Umbilical cord (tissue), 2 donors: ENCODE data around the gene IPO8. TPM values are rescaled to one million over a fixed set of nuclear protein-coding genes. Genes with fewer than 3 reads are reported as not detected.

Experiments used
- DNase-seq: peaks from one replicate; pipeline ENCODE4 v3.0.0-alpha.2; 2015; ENCODE audit warnings: low spot score
- total RNA-seq: library from RNA; depleted of rRNA; stranded (reverse); fragments of >200 nt; gene quantifications from one replicate; pipeline ENCODE4 v1.2.3, GENCODE V29; 2014; ENCODE audit warnings: low replicate concordance; ENCODE audit not compliant: insufficient read depth

IPO8 gene
- 38.8 TPM for total RNA-seq

DNA sequence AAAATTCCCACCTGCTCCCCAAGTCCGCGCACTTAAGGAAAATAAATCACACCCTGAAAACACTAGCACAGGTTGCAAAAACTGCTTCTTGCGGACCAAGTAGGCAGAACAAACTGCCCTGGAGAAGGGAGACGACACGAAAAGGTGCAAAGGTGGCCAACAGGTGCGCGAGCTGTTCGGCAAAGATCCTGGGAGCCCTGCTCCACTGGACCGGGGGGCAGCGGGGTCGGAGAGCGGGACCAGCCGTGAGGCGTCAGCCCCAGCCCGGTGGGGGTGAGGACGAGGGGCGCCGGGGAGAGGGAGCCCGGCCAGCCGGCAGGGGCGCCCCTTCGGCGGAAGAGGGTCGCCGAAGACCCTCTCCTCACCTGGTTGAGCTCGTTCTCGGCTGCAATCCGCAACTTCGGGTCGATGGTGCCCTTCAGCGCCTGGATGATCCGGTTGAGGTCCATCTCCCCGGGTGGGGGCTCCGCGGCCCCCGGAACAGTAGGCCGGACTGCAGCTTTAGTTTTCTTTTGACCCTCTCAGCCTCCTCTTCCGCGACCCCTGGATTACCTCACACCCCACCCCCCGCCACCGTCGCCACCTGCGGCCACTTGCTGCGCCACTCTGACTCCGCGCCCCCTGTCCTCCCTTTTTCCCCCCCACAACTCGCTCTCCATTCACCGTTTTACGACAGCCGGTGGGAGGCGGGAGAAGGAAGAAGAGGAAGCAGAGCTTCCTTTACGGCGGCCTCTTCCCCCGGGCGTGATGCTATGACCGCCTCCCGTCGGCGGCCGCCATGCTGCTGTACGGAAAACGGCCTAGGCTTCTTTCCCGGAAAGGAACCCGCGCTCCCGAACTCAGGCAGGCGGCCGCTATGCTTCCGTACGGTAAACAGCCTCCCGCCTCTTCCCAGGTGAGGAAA is at the start of gene IPO8:
IPO8 (minus strand) TSS at position 671 of the 904 bp plus-strand sequence; CDS start at position 449, 222 bp downstream.
- peak; percentile 97 for DNase-seq

DNA sequence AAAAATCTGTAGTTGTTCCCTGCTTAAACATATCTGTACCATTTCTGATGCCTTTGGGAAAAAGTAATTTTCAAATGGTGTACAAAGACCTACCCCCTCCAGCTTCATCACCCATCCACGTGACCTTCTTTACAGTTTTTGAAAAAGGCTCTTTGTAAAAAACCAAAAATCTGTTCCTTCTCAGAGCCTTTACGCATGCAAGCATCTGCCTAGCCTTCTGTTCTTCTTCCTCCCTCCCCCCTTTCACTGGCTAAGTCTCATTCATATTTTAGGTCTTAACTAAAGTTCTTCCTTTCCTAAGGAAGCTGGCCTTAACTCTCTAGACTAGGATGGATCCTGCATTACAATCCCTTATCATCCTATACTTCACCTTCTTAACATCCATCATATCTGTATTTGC is 48.7 kb upstream of the IPO8 start:
- no peak for DNase-seq

DNA sequence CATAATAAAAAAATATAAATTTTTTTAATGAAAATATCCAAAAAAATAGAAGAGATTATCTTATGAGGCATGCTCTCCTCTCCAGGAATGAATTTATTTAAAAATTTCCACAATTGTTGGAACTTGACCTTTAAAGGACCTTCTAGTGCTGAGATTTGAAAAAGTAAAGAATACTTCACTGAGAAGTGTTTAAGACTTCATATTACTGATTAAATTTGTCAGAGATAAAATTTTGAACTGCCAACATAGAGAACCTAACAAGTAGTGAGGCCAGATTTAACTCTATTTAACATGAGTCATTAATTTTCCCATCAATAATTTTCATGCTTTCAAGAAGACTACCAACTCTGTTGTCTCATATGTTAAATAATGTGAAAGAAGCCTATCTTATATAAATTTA is 44.6 kb upstream of the IPO8 start:
- no peak for DNase-seq

DNA sequence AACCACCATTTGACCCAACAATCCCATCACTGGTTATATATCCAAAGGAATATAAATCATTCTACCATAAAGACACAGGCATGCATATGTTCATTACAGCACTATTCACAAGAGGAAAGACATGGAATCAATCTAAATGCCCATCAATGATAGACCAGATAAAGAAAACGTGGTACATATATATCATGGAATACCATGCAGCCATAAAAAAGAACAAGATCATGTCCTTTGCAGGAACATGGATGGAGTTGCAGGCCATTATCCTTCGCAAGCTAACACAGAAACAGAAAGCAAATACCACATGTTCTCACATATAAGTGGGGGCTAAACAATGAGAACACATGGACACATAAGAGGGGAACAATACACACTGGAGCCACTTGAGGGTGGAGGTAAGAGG is 43.4 kb upstream of the IPO8 start:
- DNase-seq: no peak

DNA sequence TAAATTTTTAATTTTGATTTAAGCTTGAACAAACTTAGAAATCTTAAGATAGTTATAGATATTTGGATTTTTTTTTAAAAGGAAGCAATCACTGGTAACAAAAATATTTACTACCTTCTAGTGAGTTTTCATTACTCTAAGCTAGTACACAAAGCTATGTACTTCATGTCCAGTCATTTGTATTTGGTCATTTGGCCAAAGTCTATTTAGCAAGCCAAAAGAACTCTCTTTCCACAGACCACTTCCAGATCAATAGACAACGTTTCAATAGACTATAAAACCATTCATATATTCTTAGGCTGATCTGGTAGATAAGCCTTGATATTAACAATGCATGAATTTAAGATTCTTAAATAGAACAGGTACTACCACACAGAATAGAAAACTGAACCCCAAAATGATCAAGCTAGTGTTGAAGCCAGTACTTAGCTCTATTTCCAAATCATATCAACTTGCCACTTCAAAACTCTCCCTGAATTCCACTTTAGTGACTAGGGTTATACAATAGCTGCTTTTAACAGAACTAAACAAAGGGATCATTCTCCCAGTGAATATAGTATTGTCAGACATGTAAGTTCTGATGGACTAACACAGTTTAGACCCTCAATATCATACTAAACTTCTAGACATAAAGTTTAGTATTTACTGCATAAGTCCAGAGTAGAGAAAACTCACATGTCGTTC is 37.4 kb upstream of the IPO8 start:
- DNase-seq: no peak

DNA sequence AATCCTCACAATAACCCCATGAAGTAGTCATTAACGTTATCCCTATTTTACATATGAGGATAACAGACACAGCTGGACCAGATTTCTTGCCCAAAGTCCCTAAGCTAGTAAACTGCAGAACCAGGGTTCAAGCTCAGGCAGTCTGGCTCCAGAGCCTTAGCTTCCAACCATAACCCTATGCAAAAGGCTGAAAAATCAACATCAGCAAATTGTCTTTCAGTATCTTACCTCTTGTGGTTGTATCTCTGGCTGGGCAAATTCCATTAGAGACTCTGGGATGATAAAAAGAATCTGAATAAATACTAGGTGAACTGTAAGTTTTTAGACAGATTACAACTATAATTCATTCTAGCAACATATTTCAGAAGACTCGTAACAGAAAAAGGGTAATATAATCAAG is 34.3 kb upstream of the IPO8 start:
- no peak for DNase-seq

DNA sequence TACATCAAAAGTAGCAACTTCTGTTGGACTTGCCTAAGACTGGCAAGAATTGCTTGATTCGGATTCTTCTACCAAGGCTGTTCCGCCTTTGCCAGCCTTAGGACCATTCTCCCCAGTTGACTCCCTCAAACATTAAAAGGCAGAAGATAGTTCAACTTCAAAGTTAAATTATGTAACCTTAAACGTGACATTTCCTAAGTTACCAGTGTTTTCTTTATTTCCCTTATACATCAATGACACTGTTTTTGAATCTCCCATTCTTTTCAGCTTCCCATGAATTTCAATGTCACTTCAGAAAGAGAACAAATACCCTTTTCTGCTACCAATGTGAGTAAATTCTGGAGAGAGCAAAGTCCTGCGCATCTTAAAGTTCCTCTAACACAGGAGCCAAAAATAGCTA is 33.9 kb upstream of the IPO8 start:
- no peak for DNase-seq

DNA sequence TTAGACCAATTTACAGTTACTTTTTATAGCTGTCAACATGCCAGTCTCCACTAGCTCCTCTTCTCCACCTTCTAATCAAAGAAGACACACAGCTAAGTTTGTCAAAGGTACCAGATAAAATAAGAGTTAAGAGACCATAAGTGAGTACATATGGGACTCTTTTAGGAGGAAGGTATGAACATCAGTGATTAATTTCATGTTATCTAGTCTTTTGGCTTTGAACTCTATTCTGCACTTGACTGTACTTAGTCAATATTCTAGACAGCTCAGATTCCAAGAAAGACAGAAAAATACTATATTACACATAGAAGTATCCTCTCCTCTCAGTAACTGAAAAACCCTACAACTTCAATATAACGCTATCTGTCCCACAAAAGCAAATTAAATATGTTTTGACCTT is 31.0 kb upstream of the IPO8 start:
- no peak for DNase-seq

DNA sequence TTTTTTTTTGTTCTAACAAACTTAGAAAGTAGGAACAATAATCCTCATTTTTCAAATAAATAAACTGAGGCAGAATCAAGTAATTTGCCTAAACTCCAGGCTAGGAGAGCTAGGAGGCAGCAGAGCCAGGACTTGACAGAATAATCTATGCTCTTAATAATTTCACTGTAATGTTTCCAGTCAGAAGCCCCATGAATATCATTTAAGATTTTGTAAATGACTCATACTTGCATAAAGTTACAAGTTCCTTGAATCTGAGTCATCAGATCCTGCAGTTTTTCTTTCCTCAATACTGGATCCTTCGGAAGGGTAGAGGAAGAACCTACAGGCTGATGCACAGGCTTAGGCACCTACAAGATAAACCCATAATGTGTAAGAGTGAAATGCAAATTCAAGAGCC is 30.1 kb upstream of the IPO8 start:
- DNase-seq: peak; percentile 60

DNA sequence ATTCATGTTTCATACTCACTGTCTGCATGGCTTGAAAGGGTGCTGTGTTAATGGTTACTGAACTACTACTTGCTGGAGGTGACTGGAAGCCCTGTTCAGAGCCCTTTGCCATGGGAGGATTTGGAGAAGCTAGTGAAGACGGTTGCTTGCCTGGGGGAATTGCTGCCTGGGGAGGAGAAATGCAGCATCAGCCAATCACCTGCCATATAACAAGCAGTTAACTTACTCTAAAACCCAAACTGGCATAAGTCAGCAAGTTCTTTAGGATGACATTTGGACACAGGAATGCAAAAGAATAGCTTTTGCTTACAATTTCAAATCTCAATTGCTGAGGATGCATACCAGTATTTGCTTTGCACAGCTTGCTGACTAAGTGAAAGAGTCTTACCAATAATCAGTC is 23.4 kb upstream of the IPO8 start:
- peak; percentile 75 for DNase-seq

DNA sequence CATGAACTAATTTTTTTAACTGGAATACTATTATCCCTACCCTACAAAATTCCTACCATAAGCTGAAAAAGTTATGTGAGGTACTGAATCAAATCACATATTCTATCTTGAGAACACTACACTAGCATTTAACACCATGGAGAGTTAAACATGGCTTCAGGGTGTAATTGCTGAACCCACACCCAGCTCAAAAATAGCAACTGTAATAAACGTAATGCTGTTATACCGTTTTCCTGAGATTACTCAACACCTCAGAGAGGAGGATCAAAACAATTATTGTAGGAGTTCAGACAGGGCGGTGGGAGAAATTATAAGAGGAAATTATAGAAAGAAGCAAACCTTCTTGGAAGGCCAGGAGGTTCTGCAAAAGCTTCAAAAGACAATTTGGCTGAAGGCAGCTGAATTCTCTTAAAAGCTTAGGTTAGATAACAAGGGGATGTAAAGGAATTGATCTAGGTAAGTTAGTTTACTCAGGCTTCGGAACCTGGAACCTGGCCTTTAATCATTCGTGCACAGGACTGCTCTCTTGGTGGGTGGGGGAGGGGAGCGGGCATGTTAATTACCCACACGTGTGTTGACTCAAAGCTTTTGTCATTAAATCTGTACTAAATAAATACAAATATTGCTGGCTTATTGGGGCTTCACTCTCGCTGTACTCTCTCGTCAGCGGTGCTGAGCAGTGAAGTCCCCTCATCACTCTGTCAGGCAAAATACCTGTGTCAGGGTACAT is 12.1 kb upstream of the IPO8 start:
- DNase-seq: no peak

DNA sequence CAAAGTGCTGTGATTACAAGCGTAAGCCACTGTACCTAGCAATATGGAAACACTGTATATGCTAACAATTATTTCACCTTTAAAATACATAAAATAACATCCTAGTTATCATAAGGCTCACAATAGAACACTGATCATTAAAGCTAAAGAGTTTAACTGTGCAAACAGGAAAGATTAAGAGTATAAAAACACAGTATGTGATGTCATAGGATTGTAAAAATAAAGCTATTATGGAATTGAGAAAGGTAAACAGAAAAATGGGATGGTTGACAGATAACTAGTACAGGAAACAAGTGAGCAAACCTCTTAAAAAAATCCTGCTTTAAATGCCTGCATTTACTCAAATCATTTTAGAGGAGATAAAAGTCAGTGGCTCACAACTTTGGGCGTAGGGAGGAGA is 10.8 kb upstream of the IPO8 start:
- no peak for DNase-seq

DNA sequence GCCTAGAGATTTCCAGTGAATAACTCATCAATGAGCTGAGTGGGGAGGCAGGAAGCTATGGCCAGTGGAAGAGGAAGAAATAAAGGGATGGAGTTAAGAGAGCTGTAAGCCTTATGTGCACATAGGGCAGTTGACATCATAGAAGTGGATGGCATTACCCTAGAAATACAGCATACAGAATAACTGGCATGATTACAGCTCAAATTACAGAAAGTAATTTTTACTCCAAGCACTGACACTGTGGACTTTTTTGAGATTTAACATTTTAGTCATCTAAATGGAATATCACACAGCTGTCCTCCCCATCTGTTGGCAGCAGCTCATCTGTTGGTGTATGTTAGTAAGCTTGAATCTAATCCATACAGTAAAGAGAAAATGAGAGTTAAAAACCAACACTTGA is 5.4 kb upstream of the IPO8 start:
- no peak for DNase-seq

DNA sequence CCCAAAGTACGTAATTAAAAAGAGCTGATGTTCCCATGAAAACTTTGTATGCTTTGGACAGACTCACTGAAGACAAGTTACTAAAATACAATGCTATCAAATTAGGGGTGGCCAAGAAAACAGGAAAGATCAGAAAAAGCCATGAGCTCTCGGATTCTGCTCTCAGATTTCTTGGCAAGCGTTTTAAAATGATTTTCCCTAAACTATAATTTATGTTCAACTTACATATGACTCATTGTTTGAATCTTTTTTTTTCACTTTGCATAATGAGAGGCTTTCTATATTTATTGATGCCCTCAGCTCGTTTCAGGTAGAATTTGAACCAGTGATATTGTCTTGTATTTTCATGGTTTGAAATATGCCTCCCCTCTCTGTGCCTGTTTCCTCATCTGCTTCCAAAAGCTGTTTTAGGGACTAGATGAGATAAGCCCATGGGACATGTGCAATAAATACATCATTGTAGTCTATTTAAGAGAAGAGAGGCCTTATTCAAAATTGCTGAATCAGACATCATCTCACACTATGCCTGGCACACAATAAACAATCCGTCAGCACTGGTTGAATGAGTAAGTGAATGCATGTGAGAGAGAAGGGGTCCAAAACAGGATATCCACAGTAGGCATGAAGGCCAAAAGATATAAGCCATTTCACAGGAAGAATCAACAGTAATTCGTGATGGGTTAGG is 4.7 kb upstream of the IPO8 start:
- DNase-seq: no peak

DNA sequence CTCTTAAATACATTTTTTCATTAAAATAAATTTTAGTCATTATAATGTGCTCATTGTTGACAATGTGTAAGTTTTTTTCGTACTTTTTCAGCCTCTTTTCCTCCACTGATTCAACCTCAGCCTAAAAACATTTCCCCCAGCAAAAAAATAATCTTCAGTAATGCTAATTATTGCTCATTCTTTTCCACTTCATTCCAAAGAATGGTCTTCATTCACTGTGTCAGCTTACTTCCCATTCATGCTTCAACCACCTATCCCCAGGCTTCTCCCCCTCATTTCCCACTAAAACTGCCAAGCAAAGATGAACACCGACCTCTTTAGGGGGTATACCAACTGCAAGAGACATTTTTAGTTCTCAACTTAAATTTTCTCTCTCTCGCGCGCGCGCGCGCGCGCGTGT is 2.7 kb upstream of the IPO8 start:
- no peak for DNase-seq

DNA sequence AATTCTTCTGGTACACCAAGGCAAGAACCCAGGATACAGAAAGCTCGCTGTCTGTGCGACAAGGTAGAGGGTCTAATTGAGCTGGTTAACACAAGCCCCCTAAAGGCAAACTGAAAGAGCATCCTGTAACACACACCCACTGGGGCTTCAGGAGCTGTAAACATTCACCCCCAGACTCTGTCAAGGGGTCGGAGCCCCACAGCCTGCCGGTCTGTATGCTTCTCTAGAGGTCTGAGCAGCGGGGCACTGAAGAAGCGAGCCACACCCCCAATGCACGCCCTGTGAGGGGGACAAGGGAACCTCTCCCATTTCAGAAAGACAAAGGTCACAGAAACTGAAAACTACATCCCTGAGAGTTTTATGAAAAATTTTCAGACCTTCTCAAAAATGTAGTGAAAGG is 1.3 kb upstream of the IPO8 start:
- DNase-seq: no peak

DNA sequence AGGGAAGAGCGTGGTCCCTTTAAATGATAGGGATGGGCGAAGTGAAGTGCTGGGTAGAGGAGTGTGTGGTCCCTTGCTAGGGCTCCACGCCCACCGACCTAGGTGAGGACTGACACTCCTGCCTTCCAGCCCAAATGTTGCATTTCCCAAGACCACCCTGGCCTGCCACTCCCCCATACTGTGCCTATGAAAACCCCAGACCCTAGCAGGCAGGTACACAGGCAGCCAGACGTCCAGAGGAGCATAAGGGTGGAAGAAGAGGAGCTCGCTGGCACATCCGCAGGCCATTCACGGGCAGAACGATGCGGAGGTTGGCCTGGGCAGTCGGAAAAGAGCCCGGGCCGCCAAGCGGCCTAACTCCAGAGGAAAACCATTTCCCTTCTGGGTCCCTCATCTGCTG is 817 bp upstream of the IPO8 start:
- no peak for DNase-seq

DNA sequence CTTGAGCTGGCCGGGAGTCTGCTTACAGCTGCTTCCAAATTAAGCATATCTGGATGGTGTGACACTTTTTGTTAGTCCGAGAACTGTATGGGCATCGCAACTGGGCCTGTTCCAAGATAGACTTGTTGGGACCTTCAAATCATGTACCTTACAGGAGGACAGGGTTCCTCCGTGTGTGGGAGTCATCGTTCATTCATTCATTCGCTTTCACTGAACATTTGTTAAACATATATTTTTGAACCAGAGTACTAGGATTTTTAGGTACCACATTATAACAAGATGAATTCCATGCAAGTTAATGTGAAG is 387 bp upstream of the IPO8 start:
- DNase-seq: no peak

DNA sequence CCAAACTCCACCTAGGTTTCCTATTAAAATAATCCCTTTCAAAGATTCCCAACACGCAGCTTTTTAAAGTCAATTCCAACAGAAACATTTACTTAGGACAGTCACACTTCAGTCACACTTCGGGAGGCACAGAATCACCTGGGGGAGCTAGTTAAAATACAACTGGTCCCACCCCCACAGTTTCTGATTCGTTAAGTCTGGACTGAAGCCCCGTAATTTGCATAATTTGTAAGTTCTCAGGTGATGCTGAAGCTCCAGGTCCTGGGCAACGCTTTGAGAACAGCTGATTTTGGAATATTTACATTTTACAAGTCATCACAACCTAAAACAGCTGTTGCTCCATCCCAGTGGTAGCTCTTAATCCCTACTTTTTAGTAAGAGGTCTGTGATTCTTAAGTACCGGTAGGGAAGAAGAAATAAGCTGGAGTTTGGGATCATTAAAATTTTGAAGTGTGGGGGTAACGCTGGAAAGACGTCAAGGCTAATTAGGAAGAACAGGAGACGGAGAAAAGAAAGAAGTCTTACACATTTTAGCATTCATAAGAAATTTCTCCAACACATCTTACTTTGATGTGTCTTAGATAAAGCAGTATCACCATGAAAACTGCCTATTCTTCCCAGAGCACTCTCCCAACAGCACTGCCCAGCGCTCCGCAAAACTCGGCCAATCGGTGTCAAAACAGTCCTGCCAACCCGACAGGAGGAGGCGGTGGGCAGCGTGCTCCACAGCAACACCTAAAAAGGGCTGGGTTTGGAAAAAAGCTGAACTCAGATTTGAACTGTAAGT is 1.1 kb downstream of the IPO8 start:
- DNase-seq: peak; percentile 53

DNA sequence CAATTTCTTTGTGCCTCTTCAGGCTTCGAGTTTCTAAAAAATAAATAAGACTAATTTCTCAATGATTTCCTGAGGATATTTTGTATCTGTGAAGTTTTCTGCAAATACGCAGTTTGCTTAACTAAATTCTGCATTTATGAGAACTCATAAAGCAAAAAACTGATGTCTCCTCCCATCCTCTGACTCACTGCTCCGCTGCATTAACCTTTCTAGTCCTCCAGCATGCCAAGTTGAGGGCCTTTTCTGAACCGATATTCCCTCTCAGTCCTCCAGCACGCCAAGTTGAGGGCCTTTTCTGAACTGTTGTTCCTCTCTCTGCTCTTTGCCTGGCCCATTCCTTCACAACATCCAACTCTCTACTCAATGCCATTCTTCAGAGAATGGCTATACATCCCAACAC is 3.2 kb downstream of the IPO8 start:
- DNase-seq: peak; percentile 6
